Measurements from ENCODE around the gene C15orf62.

DNA sequence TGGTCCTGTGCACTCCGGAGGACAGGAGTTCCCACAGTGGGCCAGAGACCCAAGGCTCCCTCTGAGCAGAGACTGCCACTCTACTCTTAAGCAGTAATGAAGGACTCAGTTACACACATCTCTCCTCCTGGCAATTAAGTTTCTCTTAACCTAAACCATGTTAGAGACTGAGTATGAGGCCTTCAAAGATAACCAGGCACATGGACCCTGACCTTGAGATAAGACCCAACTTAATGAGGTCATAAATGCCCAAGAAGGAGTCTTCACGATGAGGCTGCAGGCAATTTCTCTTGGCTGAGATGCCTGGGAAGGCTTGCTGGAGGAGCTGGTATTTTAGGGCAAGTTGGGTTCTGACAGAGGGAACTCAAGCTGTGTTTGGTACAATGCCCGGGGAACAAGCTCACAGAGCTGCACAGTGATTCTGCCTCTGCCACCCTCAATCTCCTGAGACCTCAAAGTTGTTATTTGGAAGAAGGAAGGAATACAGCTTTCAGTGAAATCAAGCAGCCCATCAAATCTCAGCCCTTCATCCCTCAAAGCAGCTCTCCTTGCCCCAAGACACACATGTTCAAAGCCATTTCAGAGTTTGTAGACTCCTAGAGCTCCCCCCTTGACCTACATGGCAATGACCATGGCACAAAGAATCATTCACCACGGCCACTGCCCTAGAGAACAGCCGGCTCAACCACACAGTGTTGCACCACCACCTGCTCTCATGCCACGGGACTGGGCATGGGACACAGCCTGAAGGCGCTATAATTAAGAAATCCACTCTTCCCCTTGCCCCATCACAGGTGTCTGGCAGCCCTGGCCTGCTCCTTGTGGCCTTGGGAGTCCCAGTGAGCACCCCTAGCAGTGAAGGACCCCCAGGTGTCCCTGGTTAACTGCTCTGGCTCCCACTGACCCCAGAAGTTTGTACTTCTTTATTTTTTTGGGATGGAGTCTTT is 21.8 kb upstream of the C15orf62 start:
- TF ChIP-seq, protein P1, sequence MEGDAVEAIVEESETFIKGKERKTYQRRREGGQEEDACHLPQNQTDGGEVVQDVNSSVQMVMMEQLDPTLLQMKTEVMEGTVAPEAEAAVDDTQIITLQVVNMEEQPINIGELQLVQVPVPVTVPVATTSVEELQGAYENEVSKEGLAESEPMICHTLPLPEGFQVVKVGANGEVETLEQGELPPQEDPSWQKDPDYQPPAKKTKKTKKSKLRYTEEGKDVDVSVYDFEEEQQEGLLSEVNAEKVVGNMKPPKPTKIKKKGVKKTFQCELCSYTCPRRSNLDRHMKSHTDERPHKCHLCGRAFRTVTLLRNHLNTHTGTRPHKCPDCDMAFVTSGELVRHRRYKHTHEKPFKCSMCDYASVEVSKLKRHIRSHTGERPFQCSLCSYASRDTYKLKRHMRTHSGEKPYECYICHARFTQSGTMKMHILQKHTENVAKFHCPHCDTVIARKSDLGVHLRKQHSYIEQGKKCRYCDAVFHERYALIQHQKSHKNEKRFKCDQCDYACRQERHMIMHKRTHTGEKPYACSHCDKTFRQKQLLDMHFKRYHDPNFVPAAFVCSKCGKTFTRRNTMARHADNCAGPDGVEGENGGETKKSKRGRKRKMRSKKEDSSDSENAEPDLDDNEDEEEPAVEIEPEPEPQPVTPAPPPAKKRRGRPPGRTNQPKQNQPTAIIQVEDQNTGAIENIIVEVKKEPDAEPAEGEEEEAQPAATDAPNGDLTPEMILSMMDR (IDR thresholded peaks at IDR 0.05), result no peak
- TF ChIP-seq POLR2A (IDR thresholded peaks at IDR 0.05), result no peak

Measured in heart left ventricle (tissue), 13 donors.